B cell (primary cell): ENCODE results near the gene SLC35B2. TPM values are rescaled to one million over a fixed set of nuclear protein-coding genes. Genes with fewer than 3 reads are reported as not detected.

Source experiments
- ATAC-seq: fragments of 200-7000 bp; cut with Tn5 transposase; one replicate; pipeline ENCODE4 v1.10.0; 2021; ENCODE audit warnings: low read depth, mild to moderate bottlenecking, moderate number of reproducible peaks, moderate library complexity
- CTCF ChIA-PET: fragments of 350-600 bp; sonication (Branson Sonifier 250); formaldehyde crosslinking; loops from one replicate; lab custom pipeline; 2021; ENCODE audit warnings: antibody characterized with exemption, inconsistent platforms; lab: Charles Lee
- POLR2A ChIA-PET: fragments of 350-600 bp; sonication (Branson Sonifier 250); formaldehyde crosslinking; loops from one replicate; lab custom pipeline; 2021; ENCODE audit warnings: antibody characterized with exemption; lab: Charles Lee
- DNase-seq: peaks from one replicate; pipeline ENCODE4 v3.0.0; 2013
- H2AFZ ChIP-seq: 2 replicates; pipeline ENCODE4 v1.6.1; 2012; ENCODE audit warnings: mild to moderate bottlenecking, low read depth, low read length; ENCODE audit not compliant: insufficient read depth, poor library complexity, severe bottlenecking
- H3K27ac ChIP-seq, 2 donors: 1 replicate in 1 of 2; 2 replicates in 1 of 2; pipeline ENCODE4 v1.5.1; 2012 to 2013; ENCODE audit warnings: low read length in 2 of 2, mild to moderate bottlenecking in 2 of 2, moderate library complexity in 1 of 2
- H3K27me3 ChIP-seq, 4 experiments: fragments of 200-600 bp in 1 of 4; sonication (generic) in 1 of 4; replicated peaks in 1 of 4; 1 replicate in 2 of 4; 2 replicates in 2 of 4; pipeline versions ENCODE4 v1.6.1 to v1.7.0; 2013 to 2016; ENCODE audit warnings: low read length in 3 of 4, mild to moderate bottlenecking in 2 of 4, mixed read lengths in 1 of 4, moderate library complexity in 1 of 4; ENCODE audit not compliant: insufficient read depth in 4 of 4, control insufficient read depth in 3 of 4; ENCODE audit errors: control extremely low read depth in 1 of 4
- H3K36me3 ChIP-seq, 2 experiments: replicated peaks in 1 of 2; 1 replicate in 1 of 2; 2 replicates in 1 of 2; pipeline versions ENCODE4 v1.6.1 to v1.7.1; 2013; ENCODE audit warnings: low read length in 1 of 2; ENCODE audit not compliant: insufficient read depth in 2 of 2, control insufficient read depth in 1 of 2; ENCODE audit errors: control extremely low read depth in 1 of 2, extremely low read depth in 1 of 2
- H3K4me1 ChIP-seq, 2 donors: fragments of 200-600 bp in 1 of 2; sonication (generic) in 1 of 2; 1 replicate in 1 of 2; 2 replicates in 1 of 2; pipeline versions ENCODE4 v1.5.1 to v1.6.1; 2013 to 2017; ENCODE audit warnings: low read length in 2 of 2; ENCODE audit not compliant: control insufficient read depth in 2 of 2, insufficient read depth in 2 of 2
- H3K4me2 ChIP-seq: replicated peaks from 2 replicates; pipeline ENCODE3; 2012; ENCODE audit warnings: mild to moderate bottlenecking, low read depth, low read length; ENCODE audit not compliant: poor library complexity, severe bottlenecking
- H3K4me3 ChIP-seq, 5 experiments: fragments of 200-600 bp in 1 of 5; sonication (generic) in 1 of 5; 1 replicate in 3 of 5; 2 replicates in 2 of 5; pipeline versions ENCODE4 v1.5.1 to v1.7.0; 2011 to 2016; ENCODE audit warnings: low read length in 4 of 5, mild to moderate bottlenecking in 4 of 5, low read depth in 2 of 5, control low read depth in 1 of 5, moderate library complexity in 1 of 5; ENCODE audit not compliant: insufficient read depth in 1 of 5; ENCODE audit errors: control extremely low read depth in 1 of 5, extremely low read depth in 1 of 5
- H3K79me2 ChIP-seq: fragments of 200-600 bp; sonication (generic); one replicate; pipeline ENCODE4 v1.6.0; 2016; ENCODE audit warnings: low read length; ENCODE audit not compliant: control insufficient read depth, insufficient read depth
- H3K9ac ChIP-seq: fragments of 200-600 bp; sonication (generic); 2 replicates; pipeline ENCODE4 v1.6.1; 2017; ENCODE audit warnings: mild to moderate bottlenecking, low read length, moderate library complexity
- H3K9me3 ChIP-seq, 3 donors: one replicate each; pipeline versions ENCODE4 v1.6.1 to v1.7.1; 2013; ENCODE audit warnings: low read length in 2 of 3; ENCODE audit not compliant: control insufficient read depth in 2 of 3, insufficient read depth in 1 of 3; ENCODE audit errors: control extremely low read depth in 1 of 3
- H4K20me1 ChIP-seq: 2 replicates; pipeline ENCODE4 v1.6.0; 2012; ENCODE audit warnings: mild to moderate bottlenecking, low read length; ENCODE audit not compliant: insufficient read depth, control insufficient read depth, poor library complexity, severe bottlenecking
- H3K27ac Mint-ChIP-seq: one replicate; pipeline ENCODE4 v1.8.0; 2021; ENCODE audit warnings: mixed read lengths
- H3K27me3 Mint-ChIP-seq: one replicate; pipeline ENCODE4 v1.8.0; 2021; ENCODE audit warnings: mixed read lengths
- H3K4me1 Mint-ChIP-seq: one replicate; pipeline ENCODE4 v1.8.0; 2021; ENCODE audit warnings: mixed read lengths
- H3K4me3 Mint-ChIP-seq: one replicate; pipeline ENCODE4 v1.8.0; 2021; ENCODE audit warnings: mixed read lengths
- H3K9me3 Mint-ChIP-seq: one replicate; pipeline ENCODE4 v1.8.0; 2022; ENCODE audit warnings: mixed read lengths; ENCODE audit not compliant: insufficient read depth
- EZH2 ChIP-seq: IDR thresholded peaks from 2 replicates; pipeline ENCODE4 v1.6.1; 2012; ENCODE audit warnings: borderline replicate concordance, low read depth, mild to moderate bottlenecking, moderate library complexity, low read length; ENCODE audit not compliant: insufficient read depth, poor library complexity, severe bottlenecking
- WGBS: methylation state at CpG from one replicate; pipeline ENCODE4 v1.1.5; 2013; ENCODE audit warnings: missing lambda C conversion rate; ENCODE audit not compliant: insufficient coverage; 5-methylcytosine and 5-hydroxymethylcytosine counted together
- intact Hi-C: fragments of 100-400 bp; cut with micrococcal nuclease; formaldehyde crosslinking; loops from one replicate; pipeline ENCODE4 v1.10.0; 2022
- polyA plus RNA-seq: library from polyadenylated mRNA; depleted of rRNA; stranded (reverse); fragments of >200 nt; gene quantifications from 2 replicates; pipeline ENCODE4 v1.2.3, GENCODE V29; 2012
- total RNA-seq, 2 donors: library from RNA; stranded (reverse); fragments of 120-200 nt in 1 of 2; gene quantifications; 1 replicate in 1 of 2; 2 replicates in 1 of 2; pipeline versions ENCODE4 v1.2.3 to v1.2.4, GENCODE V29; 2013 to 2022
- TF ChIP-seq, protein P1 (sequence below): fragments of 200-600 bp; IDR thresholded peaks from one replicate; pipeline ENCODE4 v1.8.0; 2022; ENCODE audit warnings: antibody characterized with exemption, mild to moderate bottlenecking

The SLC35B2 gene
- total and polyA plus RNA-seq, 2 donors (not counting 1 experiment from before 2014, with no cell fraction given) = 30.0 to 35.2 TPM

DNA sequence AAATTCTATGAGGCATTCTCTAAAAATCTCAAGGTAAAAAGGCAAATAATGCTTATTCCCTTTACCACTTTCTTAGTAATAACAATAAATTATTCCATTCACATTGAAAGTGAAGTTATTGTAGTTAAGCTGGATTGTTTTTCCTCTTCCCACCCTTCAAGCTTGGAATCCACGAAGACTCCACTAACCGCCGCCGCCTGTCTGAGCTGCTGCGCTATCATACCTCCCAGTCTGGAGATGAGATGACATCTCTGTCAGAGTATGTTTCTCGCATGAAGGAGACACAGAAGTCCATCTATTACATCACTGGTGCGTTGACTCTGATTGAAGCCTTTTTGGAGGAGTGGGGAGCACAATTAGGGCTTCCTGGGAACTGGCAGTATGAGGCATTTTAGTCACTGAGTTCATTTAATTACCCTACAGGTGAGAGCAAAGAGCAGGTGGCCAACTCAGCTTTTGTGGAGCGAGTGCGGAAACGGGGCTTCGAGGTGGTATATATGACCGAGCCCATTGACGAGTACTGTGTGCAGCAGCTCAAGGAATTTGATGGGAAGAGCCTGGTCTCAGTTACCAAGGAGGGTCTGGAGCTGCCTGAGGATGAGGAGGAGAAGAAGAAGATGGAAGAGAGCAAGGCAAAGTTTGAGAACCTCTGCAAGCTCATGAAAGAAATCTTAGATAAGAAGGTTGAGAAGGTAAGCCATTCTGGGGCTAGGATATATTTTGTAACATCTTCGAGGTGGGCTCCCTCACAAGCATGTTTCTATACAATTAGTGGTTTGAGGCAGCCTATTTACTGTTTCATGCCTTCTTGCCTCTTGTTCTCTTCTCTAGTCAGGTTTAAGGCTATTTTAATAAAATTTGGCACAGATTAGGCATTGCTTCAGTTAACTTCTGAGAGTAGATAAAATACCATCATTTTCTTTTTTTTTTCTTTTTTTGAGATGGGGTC, 5.5 kb downstream of the SLC35B2 start:
- Histone ChIP-seq H3K4me1 (peaks cover 21 to 55% of the 10 kb centered on the region in 2 donors), H3K27ac (no peak overlapping the region), H3K36me3 (peaks cover 9 to 77% of the 10 kb centered on the region in 2 experiments), H2AFZ (no peak overlapping the region), H3K79me2 (peaks cover 40% of the 10 kb centered on the region), H3K9me3 (no peaks in the 10 kb centered on the region), H3K4me2 (no peak overlapping the region), H3K4me3 (no peak overlapping the region), H3K27me3 (no peaks in the 10 kb centered on the region), H4K20me1 (peaks cover 87% of the 10 kb centered on the region), H3K9ac (no peak overlapping the region)
- ChIA-PET CTCF (interaction anchor here (0.6 to 2.0 kb wide), 10 partner anchors 10 to 1161 kb away, joined by 3 to 11 read pairs (median 3); partner anchors contain the start of gene AARS2), POLR2A (interaction anchor here (0.7 to 2.2 kb wide), 4 partner anchors 10 to 537 kb away, joined by 3 to 10 read pairs (median 4); no protein-coding TSS in a partner anchor)
- intact Hi-C loops = no loop called here
- peak overlapping the region; percentile 12 for H3K27ac Mint-ChIP-seq
- DNase-seq = no peak
- H3K4me1 Mint-ChIP-seq = peaks cover 76% of the 10 kb centered on the region
- no peaks in the 10 kb centered on the region for H3K9me3 Mint-ChIP-seq
- WGBS = 92% methylated on average over 10 of the region's 14 CpGs
- H3K4me3 Mint-ChIP-seq = no peak overlapping the region
- no peaks in the 10 kb centered on the region for H3K27me3 Mint-ChIP-seq
- no peak for TF ChIP-seq EZH2
- TF ChIP-seq, protein P1, sequence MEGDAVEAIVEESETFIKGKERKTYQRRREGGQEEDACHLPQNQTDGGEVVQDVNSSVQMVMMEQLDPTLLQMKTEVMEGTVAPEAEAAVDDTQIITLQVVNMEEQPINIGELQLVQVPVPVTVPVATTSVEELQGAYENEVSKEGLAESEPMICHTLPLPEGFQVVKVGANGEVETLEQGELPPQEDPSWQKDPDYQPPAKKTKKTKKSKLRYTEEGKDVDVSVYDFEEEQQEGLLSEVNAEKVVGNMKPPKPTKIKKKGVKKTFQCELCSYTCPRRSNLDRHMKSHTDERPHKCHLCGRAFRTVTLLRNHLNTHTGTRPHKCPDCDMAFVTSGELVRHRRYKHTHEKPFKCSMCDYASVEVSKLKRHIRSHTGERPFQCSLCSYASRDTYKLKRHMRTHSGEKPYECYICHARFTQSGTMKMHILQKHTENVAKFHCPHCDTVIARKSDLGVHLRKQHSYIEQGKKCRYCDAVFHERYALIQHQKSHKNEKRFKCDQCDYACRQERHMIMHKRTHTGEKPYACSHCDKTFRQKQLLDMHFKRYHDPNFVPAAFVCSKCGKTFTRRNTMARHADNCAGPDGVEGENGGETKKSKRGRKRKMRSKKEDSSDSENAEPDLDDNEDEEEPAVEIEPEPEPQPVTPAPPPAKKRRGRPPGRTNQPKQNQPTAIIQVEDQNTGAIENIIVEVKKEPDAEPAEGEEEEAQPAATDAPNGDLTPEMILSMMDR = no peak
- ATAC-seq = no peak
